GM21737 (cell line): ENCODE results near the gene NFAM1.

Experiments used
- ATAC-seq: cut with Tn5 transposase; IDR thresholded peaks from one replicate; pipeline ENCODE4 v1.9.1; 2021; ENCODE audit warnings: mild to moderate bottlenecking, moderate library complexity; ENCODE audit not compliant: unreplicated experiment

The NFAM1 gene

DNA sequence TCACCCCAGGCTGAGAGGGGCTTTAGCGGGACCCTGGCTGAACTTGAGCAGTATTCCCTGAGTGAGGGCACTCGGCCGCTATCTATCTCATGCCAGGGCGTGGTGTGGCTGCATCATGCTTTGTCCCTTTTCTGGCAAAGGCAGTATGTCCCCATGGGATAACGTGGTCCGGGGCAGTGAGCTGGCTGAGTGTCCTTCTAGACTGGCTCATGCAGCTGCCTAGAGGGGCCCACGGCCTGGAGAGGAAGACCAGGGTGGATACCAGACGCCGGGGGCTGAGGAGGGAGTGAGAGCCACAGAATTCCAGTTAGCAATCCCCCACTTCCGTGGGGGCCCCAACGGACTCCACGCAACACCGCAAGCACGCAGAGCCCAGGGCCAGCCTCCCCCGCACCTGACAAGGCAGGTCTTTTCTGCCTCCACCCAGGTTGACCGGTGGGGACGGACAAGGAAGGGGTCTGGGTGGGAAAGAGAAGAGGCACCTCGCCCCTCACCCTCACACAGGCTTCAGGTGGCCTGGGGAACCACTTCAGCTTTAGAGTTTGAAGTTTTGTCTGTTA, 15.5 kb downstream of the NFAM1 start:
- ATAC-seq, result no peak

GRCh38 chr22:42414565-42415303, 17.5 kb downstream of the NFAM1 start:
- ATAC-seq, result no peak

DNA sequence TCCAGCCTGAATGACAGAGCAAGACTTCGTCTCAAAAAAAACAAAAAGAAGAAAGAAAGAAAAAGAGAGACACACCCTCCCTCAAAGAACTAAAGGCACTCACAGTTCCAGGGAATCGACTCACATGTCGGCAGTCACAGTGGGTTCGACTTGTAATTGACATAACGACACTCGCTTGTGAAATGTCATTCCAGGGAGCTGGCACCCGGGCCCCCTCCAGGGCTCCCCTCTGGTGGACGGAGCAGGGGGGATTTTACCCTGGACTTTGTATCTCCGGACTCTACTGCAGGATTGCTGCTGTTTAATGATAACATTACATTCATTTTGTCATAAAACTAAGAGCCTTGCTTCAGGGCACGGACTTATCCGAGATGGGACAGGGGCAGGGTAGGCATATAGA, 18.2 kb downstream of the NFAM1 start:
- ATAC-seq, result no peak

DNA sequence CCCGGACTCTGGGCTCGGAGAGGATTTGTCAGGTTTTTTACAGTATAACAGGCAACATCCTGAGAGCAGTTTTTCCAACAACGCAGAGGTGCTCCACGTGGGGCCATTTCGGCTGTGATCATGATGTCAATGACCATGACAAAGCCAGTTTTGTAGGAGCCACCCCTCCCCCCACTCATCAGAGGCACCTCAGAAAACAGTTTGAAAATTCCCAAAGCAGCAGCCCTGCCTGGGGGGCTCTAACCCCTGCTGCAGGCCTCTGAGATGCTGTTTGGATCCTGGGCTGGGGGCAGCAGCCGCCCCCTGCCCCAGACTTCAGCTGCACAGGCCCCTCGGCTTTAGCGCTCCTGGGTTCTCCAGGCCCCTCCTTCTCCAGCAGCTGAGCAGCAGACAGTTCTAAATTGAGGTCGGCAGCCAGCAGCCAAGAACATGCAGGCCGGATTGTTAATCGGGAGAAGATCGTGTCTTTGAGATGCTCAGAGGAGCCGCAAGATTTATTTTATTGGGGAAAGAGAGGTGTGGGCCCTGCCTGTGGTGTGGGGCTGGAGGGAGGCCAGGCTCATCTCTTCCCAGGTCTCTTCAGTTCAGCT, 19.4 kb downstream of the NFAM1 start:
- ATAC-seq, result no peak

- ATAC-seq, result no peak
These were observed 21.5 kb downstream of the NFAM1 start for GRCh38 chr22:42410708-42411107.

- no peak for ATAC-seq
These were observed 23.2 kb downstream of the NFAM1 start for GRCh38 chr22:42408810-42409529.

DNA sequence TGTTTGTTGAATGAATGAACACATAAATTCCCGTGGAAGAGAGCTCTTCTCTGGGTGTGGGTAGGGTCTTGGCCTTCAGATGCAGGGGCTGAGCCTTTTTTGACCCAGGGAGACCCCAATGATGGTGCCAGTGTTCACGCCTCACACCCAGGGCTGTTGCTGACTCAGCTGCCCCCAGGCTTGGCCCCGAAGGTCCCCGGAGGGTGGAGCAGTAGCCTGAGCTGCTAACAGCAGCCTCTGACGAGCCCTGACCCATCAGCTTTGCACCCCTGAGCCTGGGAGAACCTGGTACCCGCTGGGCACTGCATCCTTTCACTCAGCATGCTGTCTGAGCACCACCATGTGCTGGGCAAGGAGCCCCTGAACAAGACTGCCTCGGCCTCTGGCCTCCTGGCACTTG, 23.9 kb downstream of the NFAM1 start:
- no peak for ATAC-seq

GRCh38 chr22:42404266-42404665, 27.9 kb downstream of the NFAM1 start:
- ATAC-seq, result no peak

GRCh38 chr22:42401535-42402334, 30.5 kb downstream of the NFAM1 start:
- ATAC-seq, result no peak

GRCh38 chr22:42400811-42401534, 31.2 kb downstream of the NFAM1 start:
- no peak for ATAC-seq

- no peak for ATAC-seq
These were observed 32.6 kb downstream of the NFAM1 start for GRCh38 chr22:42399315-42400271.

GRCh38 chr22:42397332-42398249, 34.6 kb downstream of the NFAM1 start:
- ATAC-seq, result no peak

GRCh38 chr22:42396621-42397331, 35.4 kb downstream of the NFAM1 start:
- no peak for ATAC-seq

GRCh38 chr22:42389143-42389542, 43.1 kb downstream of the NFAM1 start:
- ATAC-seq, result no peak

DNA sequence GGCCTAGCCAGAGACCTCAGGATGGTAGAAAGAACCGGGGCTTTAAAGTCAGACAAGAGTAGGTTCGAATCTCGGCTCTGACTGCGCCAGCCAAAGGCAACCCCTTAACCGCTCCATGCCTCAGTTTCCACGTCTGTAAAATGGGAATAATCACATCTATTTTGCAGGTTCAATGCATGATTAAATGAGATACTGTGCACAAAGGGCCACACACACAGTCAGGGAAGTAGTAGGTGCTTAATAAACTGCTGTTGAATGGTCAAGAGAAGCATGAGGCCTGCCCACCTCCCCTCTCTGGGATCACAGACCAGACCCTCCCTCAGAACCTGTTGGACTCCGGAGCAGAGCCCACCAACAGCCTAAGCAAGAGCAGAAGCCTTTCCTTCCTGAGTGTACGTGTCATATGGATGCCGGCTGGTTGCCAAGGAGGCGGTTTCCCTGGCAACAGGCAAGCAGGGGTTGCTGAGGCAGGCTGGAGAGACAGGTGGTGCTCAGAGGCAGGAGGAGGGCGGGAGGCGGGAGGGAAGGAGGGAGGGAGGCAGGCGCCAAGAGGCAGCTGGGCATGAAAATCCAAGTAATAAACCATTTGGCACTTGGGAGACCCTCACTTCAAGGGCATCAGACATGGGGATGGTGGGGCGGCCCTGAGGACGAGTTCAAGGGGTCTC, 43.9 kb downstream of the NFAM1 start:
- ATAC-seq, result no peak

DNA sequence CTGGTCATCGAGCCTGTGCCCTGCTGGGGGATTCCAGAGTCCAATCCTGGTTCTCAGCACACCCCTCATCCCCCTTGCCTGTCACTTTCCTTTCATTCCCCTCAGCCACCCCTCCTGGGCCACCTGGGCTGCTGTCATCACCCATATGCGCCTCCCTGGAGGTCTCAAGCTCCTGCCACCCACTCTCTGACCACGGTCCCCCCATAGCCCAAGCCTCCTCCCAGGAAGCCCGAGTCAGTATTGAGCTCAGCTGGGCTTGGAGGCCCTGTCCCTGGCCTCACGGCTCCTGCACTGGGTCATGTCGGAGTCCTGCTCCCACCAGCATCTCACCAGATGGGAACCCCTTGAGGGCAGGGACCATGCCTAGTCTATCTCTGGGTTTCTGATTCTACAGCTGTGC, 44.6 kb downstream of the NFAM1 start:
- no peak for ATAC-seq

DNA sequence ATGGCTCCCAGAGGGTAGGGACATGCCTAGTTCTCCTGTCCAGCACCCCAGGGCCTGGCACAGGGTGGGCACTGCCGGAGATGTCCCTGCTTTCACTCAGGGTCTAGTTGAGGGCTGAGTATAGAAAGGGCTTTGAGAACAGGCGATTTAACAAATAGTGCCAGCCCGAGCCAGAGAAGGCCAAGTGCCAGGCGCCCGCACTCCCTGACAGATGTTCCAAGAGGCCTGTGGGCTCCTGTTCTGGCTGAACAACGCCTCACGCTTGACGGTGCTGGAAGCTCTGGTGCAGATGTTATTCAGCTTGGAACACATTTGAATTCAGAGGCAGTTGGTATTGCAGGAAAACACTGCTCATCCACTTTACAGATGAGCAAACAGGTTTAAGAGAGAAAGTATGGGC, 46.5 kb downstream of the NFAM1 start:
- ATAC-seq, result no peak
